ENCODE measurements around the gene PCED1A. TPM values are rescaled to one million over a fixed set of nuclear protein-coding genes. Genes with fewer than 3 reads are reported as not detected.
A peak's percentile ranks its signal among the peaks of the same experiment; 100 is the strongest.

The PCED1A gene
- total and polyA plus RNA-seq, 2 of the 13 experiments (the other 11 are each of a cell fraction or from before 2014, with no cell fraction given) = 40.1 to 84.2 TPM

- TF ChIP-seq PREB (CRISPR knock-in tag; IDR thresholded peaks at IDR 0.05) (0 out of 2 replicates have a peak, but pooled peaks have one; percentile 49), ETS1 (CRISPR knock-in tag; IDR thresholded peaks at IDR 0.05) (peak; percentile 78; the same call in 1 of the 2 replicates), HMGXB4 (CRISPR knock-in tag; IDR thresholded peaks at IDR 0.05; ENCODE audit: borderline replicate concordance in 1 of 2, low read depth in 1 of 2) (peak; percentile 91 to 95), SKI (IDR thresholded peaks at IDR 0.05; ENCODE audit: partially characterized antibody) (no peak), MLLT10 (CRISPR knock-in tag; IDR thresholded peaks at IDR 0.05) (0 out of 2 replicates have a peak, but pooled peaks have one; percentile 4), KMT2A (CRISPR knock-in tag; IDR thresholded peaks at IDR 0.05) (peak; percentile 91; the same call in 1 of the 2 replicates), REPIN1 (CRISPR knock-in tag; IDR thresholded peaks at IDR 0.05; ENCODE audit: borderline replicate concordance, low read depth) (peak; percentile 83), ZBTB33 (CRISPR knock-in tag; IDR thresholded peaks at IDR 0.05) (peak; percentile 82), ZNF552 (CRISPR knock-in tag; IDR thresholded peaks at IDR 0.05; ENCODE audit: borderline replicate concordance) (peak; percentile 97), ZNF879 (CRISPR knock-in tag; IDR thresholded peaks at IDR 0.05) (peak; percentile 99), DZIP1 (CRISPR knock-in tag; IDR thresholded peaks at IDR 0.05) (peak; percentile 73), KDM3A (CRISPR knock-in tag; IDR thresholded peaks at IDR 0.05; ENCODE audit: low read depth) (peak; percentile 95; the same call in 1 of the 2 replicates), THAP11 (CRISPR knock-in tag; IDR thresholded peaks at IDR 0.05) (peak; percentile 92), HDAC6 (IDR thresholded peaks at IDR 0.05; ENCODE audit: low read depth, low read length) (no peak)
These were observed at the start of gene PCED1A, which contains the start of gene VPS16 (continued) for GRCh38 chr20:2840138-2840966.

All from HepG2 (cell line).